CD14-positive monocyte (primary cell): ENCODE results near the gene MEGF6. TPM values are rescaled to one million over a fixed set of nuclear protein-coding genes. Genes with fewer than 3 reads are reported as not detected.

Source experiments
- DNase-seq, 3 donors: peaks; one replicate each; pipeline ENCODE4 v3.0.0-alpha.2; 2011 to 2022
- H2AFZ ChIP-seq: 2 replicates; pipeline ENCODE4 v1.6.0; 2012; ENCODE audit warnings: mild to moderate bottlenecking, low read depth, low read length, inconsistent platforms; ENCODE audit not compliant: insufficient read depth, poor library complexity, severe bottlenecking
- H3K27ac ChIP-seq, 2 donors: 1 replicate in 1 of 2; 2 replicates in 1 of 2; pipeline ENCODE4 v1.5.1; 2012 to 2013; ENCODE audit warnings: low read length in 2 of 2, control low read depth in 1 of 2, inconsistent platforms in 1 of 2, low read depth in 1 of 2, mild to moderate bottlenecking in 1 of 2
- H3K27me3 ChIP-seq, 2 donors: one replicate each; pipeline versions ENCODE4 v1.6.0 to v1.6.1; 2011 to 2013; ENCODE audit warnings: low read length in 2 of 2; ENCODE audit not compliant: control insufficient read depth in 2 of 2, insufficient read depth in 2 of 2
- H3K36me3 ChIP-seq, 2 donors: replicated peaks in 1 of 2; 1 replicate in 1 of 2; 2 replicates in 1 of 2; pipeline versions ENCODE4 v1.5.1 to v1.6.1; 2012 to 2013; ENCODE audit warnings: low read length in 2 of 2, control low read depth in 1 of 2, inconsistent platforms in 1 of 2, mild to moderate bottlenecking in 1 of 2; ENCODE audit not compliant: insufficient read depth in 2 of 2, control insufficient read depth in 1 of 2
- H3K4me1 ChIP-seq, 2 donors: 1 replicate in 1 of 2; 2 replicates in 1 of 2; pipeline versions ENCODE4 v1.5.1 to v1.6.1; 2012 to 2013; ENCODE audit warnings: low read length in 2 of 2, control low read depth in 1 of 2, inconsistent platforms in 1 of 2, mild to moderate bottlenecking in 1 of 2, moderate library complexity in 1 of 2; ENCODE audit not compliant: insufficient read depth in 2 of 2, control insufficient read depth in 1 of 2
- H3K4me2 ChIP-seq: replicated peaks from 2 replicates; pipeline ENCODE3; 2012; ENCODE audit warnings: low read length, moderate library complexity, mild to moderate bottlenecking; ENCODE audit not compliant: poor library complexity, severe bottlenecking; ENCODE audit errors: extremely low read depth
- H3K4me3 ChIP-seq, 3 experiments: fragments of 200-600 bp in 1 of 3; sonication (generic) in 1 of 3; replicated peaks in 1 of 3; 1 replicate in 2 of 3; 2 replicates in 1 of 3; pipeline ENCODE4 v1.5.1; 2011 to 2013; ENCODE audit warnings: low read length in 3 of 3, mild to moderate bottlenecking in 3 of 3, control low read depth in 2 of 3, low read depth in 2 of 3, inconsistent platforms in 1 of 3, moderate library complexity in 1 of 3
- H3K79me2 ChIP-seq: 2 replicates; pipeline ENCODE4 v1.6.0; 2012; ENCODE audit warnings: mild to moderate bottlenecking, control low read depth, inconsistent platforms, low read length, moderate library complexity; ENCODE audit not compliant: insufficient read depth
- H3K9ac ChIP-seq: 2 replicates; pipeline ENCODE4 v1.6.0; 2017; ENCODE audit warnings: low read length, mild to moderate bottlenecking; ENCODE audit not compliant: insufficient read depth, poor library complexity, severe bottlenecking
- H3K9me3 ChIP-seq, 2 donors: replicated peaks in 1 of 2; 1 replicate in 1 of 2; 2 replicates in 1 of 2; pipeline versions ENCODE4 v1.5.1 to v1.6.1; 2012 to 2013; ENCODE audit warnings: low read length in 2 of 2, control low read depth in 1 of 2; ENCODE audit not compliant: control insufficient read depth in 1 of 2, insufficient read depth in 1 of 2
- H4K20me1 ChIP-seq: 2 replicates; pipeline ENCODE4 v1.6.0; 2012; ENCODE audit warnings: mild to moderate bottlenecking, low read length, control low read depth, moderate library complexity; ENCODE audit not compliant: insufficient read depth
- H3K27ac Mint-ChIP-seq, 7 donors: one replicate each; pipeline ENCODE4 v1.8.0; 2020; ENCODE audit warnings: mild to moderate bottlenecking in 7 of 7, mixed read lengths in 7 of 7, moderate library complexity in 6 of 7, inconsistent platforms in 2 of 7
- H3K27me3 Mint-ChIP-seq, 3 donors: one replicate each; pipeline ENCODE4 v1.8.0; 2021 to 2022; ENCODE audit warnings: low read depth in 3 of 3, mild to moderate bottlenecking in 3 of 3, mixed read lengths in 3 of 3, moderate library complexity in 3 of 3, inconsistent platforms in 1 of 3
- H3K36me3 Mint-ChIP-seq, 2 donors: one replicate each; pipeline ENCODE4 v1.8.0; 2020; ENCODE audit warnings: mixed read lengths in 2 of 2, inconsistent platforms in 1 of 2, mild to moderate bottlenecking in 1 of 2
- H3K4me1 Mint-ChIP-seq: one replicate; pipeline ENCODE4 v1.8.0; 2020; ENCODE audit warnings: mild to moderate bottlenecking, mixed read lengths
- H3K4me3 Mint-ChIP-seq, 2 donors: one replicate each; pipeline ENCODE4 v1.8.0; 2020; ENCODE audit warnings: mild to moderate bottlenecking in 2 of 2, mixed read lengths in 2 of 2, moderate library complexity in 1 of 2
- H3K9me3 Mint-ChIP-seq, 7 donors: one replicate each; pipeline ENCODE4 v1.8.0; 2020 to 2022; ENCODE audit warnings: mixed read lengths in 7 of 7, mild to moderate bottlenecking in 6 of 7, moderate library complexity in 6 of 7, inconsistent platforms in 2 of 7
- WGBS: methylation state at CpG from one replicate; pipeline ENCODE4 v1.1.5; 2013; ENCODE audit warnings: missing lambda C conversion rate; ENCODE audit not compliant: insufficient coverage; 5-methylcytosine and 5-hydroxymethylcytosine counted together
- intact Hi-C, 2 donors: fragments of 100-400 bp; cut with micrococcal nuclease; formaldehyde crosslinking; loops; one replicate each; pipeline versions ENCODE4 v1.15.0 to v1.15.1; 2023
- polyA plus RNA-seq, 3 donors: library from polyadenylated mRNA; depleted of rRNA in 1 of 3; unstranded in 2 of 3; stranded (reverse) in 1 of 3; fragments of 300-500 nt in 2 of 3; fragments of >200 nt in 1 of 3; fragmentation: Illumina TruSeq in 2 of 3; gene quantifications; 1 replicate in 2 of 3; 2 replicates in 1 of 3; pipeline ENCODE4 v1.2.3, GENCODE V29; 2012 to 2021
- TF ChIP-seq, protein P1 (sequence below): fragments of 200-600 bp; IDR thresholded peaks from one replicate; pipeline ENCODE4 v1.8.0; 2022; ENCODE audit warnings: antibody characterized with exemption, mild to moderate bottlenecking

The MEGF6 gene
- polyA plus RNA-seq, 3 donors = 0.39 to 3.8 (median 1.2) TPM

DNA sequence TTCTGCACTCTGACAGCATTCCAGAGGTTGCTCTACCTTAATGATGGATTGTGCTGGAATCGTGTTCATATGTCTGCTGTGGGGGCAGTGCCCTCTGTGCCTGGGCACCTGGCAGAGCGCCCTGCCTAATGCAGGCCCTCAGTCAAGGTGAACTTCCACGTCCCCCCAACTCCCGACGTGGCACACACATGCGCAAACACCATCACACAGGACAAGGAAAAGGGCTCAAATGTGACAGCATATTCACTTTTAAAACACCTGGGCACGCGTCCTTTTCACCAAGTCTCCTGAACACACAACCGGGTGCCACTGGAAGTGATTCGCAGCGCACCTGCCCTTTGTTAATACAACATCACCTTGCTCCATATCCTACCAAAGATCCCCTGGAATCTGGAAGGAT, 25.2 kb upstream of the MEGF6 start:
- H3K27ac Mint-ChIP-seq = no peak overlapping the region
- Histone ChIP-seq H3K36me3 (peaks cover 93 to 100% of the 10 kb centered on the region in 2 donors), H3K79me2 (no peaks in the 10 kb centered on the region), H3K27ac (no peak overlapping the region), H3K4me1 (no peaks in the 10 kb centered on the region), H3K9me3 (no peaks in the 10 kb centered on the region), H2AFZ (no peak overlapping the region), H3K4me3 (no peak overlapping the region), H3K9ac (no peak overlapping the region), H3K4me2 (no peak overlapping the region), H4K20me1 (peaks cover 5% of the 10 kb centered on the region), H3K27me3 (no peaks in the 10 kb centered on the region)
- H3K4me3 Mint-ChIP-seq = no peak overlapping the region
- H3K4me1 Mint-ChIP-seq = no peaks in the 10 kb centered on the region
- DNase-seq = no peak
- H3K27me3 Mint-ChIP-seq = peaks cover 0 to 5% (median 0%) of the 10 kb centered on the region in 3 donors
- H3K9me3 Mint-ChIP-seq = no peaks in the 10 kb centered on the region
- TF ChIP-seq, protein P1, sequence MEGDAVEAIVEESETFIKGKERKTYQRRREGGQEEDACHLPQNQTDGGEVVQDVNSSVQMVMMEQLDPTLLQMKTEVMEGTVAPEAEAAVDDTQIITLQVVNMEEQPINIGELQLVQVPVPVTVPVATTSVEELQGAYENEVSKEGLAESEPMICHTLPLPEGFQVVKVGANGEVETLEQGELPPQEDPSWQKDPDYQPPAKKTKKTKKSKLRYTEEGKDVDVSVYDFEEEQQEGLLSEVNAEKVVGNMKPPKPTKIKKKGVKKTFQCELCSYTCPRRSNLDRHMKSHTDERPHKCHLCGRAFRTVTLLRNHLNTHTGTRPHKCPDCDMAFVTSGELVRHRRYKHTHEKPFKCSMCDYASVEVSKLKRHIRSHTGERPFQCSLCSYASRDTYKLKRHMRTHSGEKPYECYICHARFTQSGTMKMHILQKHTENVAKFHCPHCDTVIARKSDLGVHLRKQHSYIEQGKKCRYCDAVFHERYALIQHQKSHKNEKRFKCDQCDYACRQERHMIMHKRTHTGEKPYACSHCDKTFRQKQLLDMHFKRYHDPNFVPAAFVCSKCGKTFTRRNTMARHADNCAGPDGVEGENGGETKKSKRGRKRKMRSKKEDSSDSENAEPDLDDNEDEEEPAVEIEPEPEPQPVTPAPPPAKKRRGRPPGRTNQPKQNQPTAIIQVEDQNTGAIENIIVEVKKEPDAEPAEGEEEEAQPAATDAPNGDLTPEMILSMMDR = no peak
- intact Hi-C loops = no loop called here
- peaks cover 82 to 97% of the 10 kb centered on the region in 2 donors for H3K36me3 Mint-ChIP-seq
- 100% methylated on average over 11 of the region's 11 CpGs for WGBS

DNA sequence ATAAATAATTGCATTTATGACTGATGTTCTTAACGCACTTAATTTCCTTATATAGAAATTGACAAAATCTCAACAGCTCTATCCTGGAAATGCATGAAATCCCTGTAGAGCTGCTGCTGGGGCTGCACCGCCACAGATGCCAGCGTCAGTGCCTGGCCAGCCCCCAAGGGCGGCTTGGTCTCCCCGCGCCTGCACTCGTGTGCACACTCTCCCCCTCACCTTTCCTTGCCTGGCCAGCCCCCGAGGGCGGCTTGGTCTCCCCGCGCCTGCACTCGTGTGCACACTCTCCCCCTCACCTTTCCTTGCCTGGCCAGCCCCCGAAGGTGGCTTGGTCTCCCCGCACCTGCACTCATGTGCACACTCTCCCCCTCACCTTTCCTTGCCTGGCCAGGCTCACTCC, 24.8 kb upstream of the MEGF6 start:
- Mint-ChIP-seq H3K27ac (no peak overlapping the region), H3K36me3 (peaks cover 77 to 97% of the 10 kb centered on the region in 2 donors)

More for the DNA sequence above, 24.8 kb upstream of the MEGF6 start:
- no peak overlapping the region for H3K9ac ChIP-seq
- H3K4me1 ChIP-seq = peaks cover 0 to under 1% of the 10 kb centered on the region in 2 donors
- no peak overlapping the region for H2AFZ ChIP-seq
- H3K9me3 Mint-ChIP-seq = no peaks in the 10 kb centered on the region
- no peak overlapping the region for H3K4me2 ChIP-seq
- no peak overlapping the region for H3K4me3 Mint-ChIP-seq
- H4K20me1 ChIP-seq = peaks cover under 1% of the 10 kb centered on the region
- H3K4me3 ChIP-seq = no peak overlapping the region
- TF ChIP-seq, protein P1 = no peak
- H3K27me3 Mint-ChIP-seq = peaks cover 0 to 4% (median 0%) of the 10 kb centered on the region in 3 donors
- no peaks in the 10 kb centered on the region for H3K4me1 Mint-ChIP-seq
- DNase-seq = no peak
- no peaks in the 10 kb centered on the region for H3K27me3 ChIP-seq
- H3K27ac ChIP-seq = no peak overlapping the region
- peaks cover 93 to 100% of the 10 kb centered on the region in 2 donors for H3K36me3 ChIP-seq
- H3K9me3 ChIP-seq = no peaks in the 10 kb centered on the region
- intact Hi-C loops = no loop called here
- no peaks in the 10 kb centered on the region for H3K79me2 ChIP-seq
- 96% methylated on average over 14 of the region's 14 CpGs for WGBS
